ENCODE results near the gene PSME3IP1. TPM values are rescaled to one million over a fixed set of nuclear protein-coding genes. Genes with fewer than 3 reads are reported as not detected.

Gene PSME3IP1
- total and polyA plus RNA-seq, 9 of the 15 experiments (the other 6 are each of a cell fraction or from before 2014, with no cell fraction given) = 63.8 to 187 (median 142) TPM

GRCh38 chr16:57185446-57185944 is 344 bp downstream of the PSME3IP1 start (continued):
- TF ChIP-seq E2F1 (CRISPR knock-in tag; IDR thresholded peaks at IDR 0.05) (peak; percentile 52; the same call in 1 of the 2 replicates), HDAC1 (IDR thresholded peaks at IDR 0.05) (peak in 1 of 2 experiments; percentile 74; a peak in 2 of 4 replicates), ZBTB11 (CRISPR knock-in tag; IDR thresholded peaks at IDR 0.05) (no peak), ZNF395 (CRISPR knock-in tag; IDR thresholded peaks at IDR 0.05) (0 out of 2 replicates have a peak, but pooled peaks have one; percentile 46), RHOXF2B (CRISPR knock-in tag; conservative IDR thresholded peaks at IDR 0.05) (no peak), DIDO1 (tag; IDR thresholded peaks at IDR 0.05; ENCODE audit: low read depth) (0 out of 2 replicates have a peak, but pooled peaks have one; percentile 40), KDM4B (IDR thresholded peaks at IDR 0.05; ENCODE audit: borderline replicate concordance in 2 of 2, low read depth in 1 of 2) (0 out of 4 replicates have a peak, but pooled peaks of 1 of the 2 experiments have one; percentile 31), GTF2E2 (tag; IDR thresholded peaks at IDR 0.05) (peak; percentile 84; the same call in 1 of the 2 replicates), NCOA1 (IDR thresholded peaks at IDR 0.05; ENCODE audit: low read depth) (0 out of 2 replicates have a peak, but pooled peaks have one; percentile 10), UBTF (IDR thresholded peaks at IDR 0.05; ENCODE audit: borderline replicate concordance in 1 of 2, low read depth in 2 of 2, low read length in 2 of 2) (0 out of 4 replicates have a peak, but pooled peaks of 1 of the 2 experiments have one; percentile 50), RB1 (IDR thresholded peaks at IDR 0.05; ENCODE audit: low read depth) (0 out of 2 replicates have a peak, but pooled peaks have one; percentile 19), SRF (CRISPR knock-in tag; IDR thresholded peaks at IDR 0.05) (0 out of 4 replicates have a peak, but pooled peaks of 1 of the 2 experiments have one; percentile 37), ZFX (CRISPR knock-in tag; IDR thresholded peaks at IDR 0.05) (peak; percentile 69), NFATC3 (IDR thresholded peaks at IDR 0.05) (no peak), THRA (IDR thresholded peaks at IDR 0.05) (no peak), ZNF436 (CRISPR knock-in tag; IDR thresholded peaks at IDR 0.05) (no peak), SMARCA4 (IDR thresholded peaks at IDR 0.05) (0 out of 2 replicates have a peak, but pooled peaks have one; percentile 37)

All from K562 (cell line).